ENCODE results near the gene PRKN. TPM values are rescaled to one million over a fixed set of nuclear protein-coding genes. Genes with fewer than 3 reads are reported as not detected.

PRKN gene
- total and polyA plus RNA-seq, 2 donors (not counting 1 experiment from before 2014, with no cell fraction given): 0.43 to 4.6 TPM

DNA sequence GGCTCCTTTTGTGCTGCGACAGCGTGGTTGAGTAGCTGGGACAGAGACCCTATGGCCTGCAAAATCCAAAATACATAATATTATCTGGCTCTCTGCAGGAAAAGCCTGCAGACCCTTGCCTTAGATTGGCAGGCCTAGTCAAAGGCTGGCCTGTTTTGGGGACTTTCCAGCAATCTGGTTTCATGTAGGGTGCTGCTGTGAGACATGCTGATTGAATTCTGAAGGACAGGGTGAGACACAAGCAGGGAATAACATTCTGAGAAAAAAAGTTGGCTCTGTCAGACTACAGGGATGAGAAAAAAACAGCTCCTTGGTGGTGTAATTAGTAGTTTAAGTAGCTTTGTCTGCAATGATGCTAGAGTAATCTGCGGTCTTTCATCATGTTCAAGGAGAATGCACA is 1051.0 kb downstream of the PRKN start:
- H3K4me2 ChIP-seq (ENCODE audit: extremely low read depth, insufficient read depth, low read length): no peak overlapping the region
- no peaks in the 10 kb centered on the region for H3K9me3 ChIP-seq (ENCODE audit: control insufficient read depth, insufficient read depth, low read depth, low read length)
- H3K4me1 ChIP-seq (ENCODE audit: control insufficient read depth, extremely low read depth, insufficient read depth, low read length): no peaks in the 10 kb centered on the region
- no peaks in the 10 kb centered on the region for H3K27me3 ChIP-seq (ENCODE audit: control insufficient read depth, insufficient read depth, low read length)
- no peak overlapping the region for H3K4me3 ChIP-seq (replicated peaks in 1 of 4; ENCODE audit: control extremely low read depth in 1 of 4, insufficient read depth in 1 of 4, low read depth in 3 of 4, low read length in 4 of 4)
- TF ChIP-seq EZH2 (IDR thresholded peaks at IDR 0.05; ENCODE audit: low read length, missing control alignments): no peak
- TF ChIP-seq, protein P1, sequence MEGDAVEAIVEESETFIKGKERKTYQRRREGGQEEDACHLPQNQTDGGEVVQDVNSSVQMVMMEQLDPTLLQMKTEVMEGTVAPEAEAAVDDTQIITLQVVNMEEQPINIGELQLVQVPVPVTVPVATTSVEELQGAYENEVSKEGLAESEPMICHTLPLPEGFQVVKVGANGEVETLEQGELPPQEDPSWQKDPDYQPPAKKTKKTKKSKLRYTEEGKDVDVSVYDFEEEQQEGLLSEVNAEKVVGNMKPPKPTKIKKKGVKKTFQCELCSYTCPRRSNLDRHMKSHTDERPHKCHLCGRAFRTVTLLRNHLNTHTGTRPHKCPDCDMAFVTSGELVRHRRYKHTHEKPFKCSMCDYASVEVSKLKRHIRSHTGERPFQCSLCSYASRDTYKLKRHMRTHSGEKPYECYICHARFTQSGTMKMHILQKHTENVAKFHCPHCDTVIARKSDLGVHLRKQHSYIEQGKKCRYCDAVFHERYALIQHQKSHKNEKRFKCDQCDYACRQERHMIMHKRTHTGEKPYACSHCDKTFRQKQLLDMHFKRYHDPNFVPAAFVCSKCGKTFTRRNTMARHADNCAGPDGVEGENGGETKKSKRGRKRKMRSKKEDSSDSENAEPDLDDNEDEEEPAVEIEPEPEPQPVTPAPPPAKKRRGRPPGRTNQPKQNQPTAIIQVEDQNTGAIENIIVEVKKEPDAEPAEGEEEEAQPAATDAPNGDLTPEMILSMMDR (conservative IDR thresholded peaks at IDR 0.05 in 1 of 2, IDR thresholded peaks at IDR 0.05 in 1 of 2; ENCODE audit: low read depth in 1 of 2, low read length in 2 of 2): no peak
- no peaks in the 10 kb centered on the region for H3K36me3 ChIP-seq (ENCODE audit: control insufficient read depth, insufficient read depth, low read length)
- H3K27ac ChIP-seq (ENCODE audit: insufficient read depth, low read length): no peak overlapping the region
- H3K79me2 ChIP-seq (ENCODE audit: control insufficient read depth, insufficient read depth, low read length): no peaks in the 10 kb centered on the region
- no peaks in the 10 kb centered on the region for H4K20me1 ChIP-seq (ENCODE audit: control insufficient read depth, extremely low read depth, insufficient read depth, low read length)
- no peak overlapping the region for H3K9ac ChIP-seq (ENCODE audit: insufficient read depth, low read length)
- no peak overlapping the region for H2AFZ ChIP-seq (ENCODE audit: low read length)
- no peak for DNase-seq (ENCODE audit: low read depth in 2 of 2)

DNA sequence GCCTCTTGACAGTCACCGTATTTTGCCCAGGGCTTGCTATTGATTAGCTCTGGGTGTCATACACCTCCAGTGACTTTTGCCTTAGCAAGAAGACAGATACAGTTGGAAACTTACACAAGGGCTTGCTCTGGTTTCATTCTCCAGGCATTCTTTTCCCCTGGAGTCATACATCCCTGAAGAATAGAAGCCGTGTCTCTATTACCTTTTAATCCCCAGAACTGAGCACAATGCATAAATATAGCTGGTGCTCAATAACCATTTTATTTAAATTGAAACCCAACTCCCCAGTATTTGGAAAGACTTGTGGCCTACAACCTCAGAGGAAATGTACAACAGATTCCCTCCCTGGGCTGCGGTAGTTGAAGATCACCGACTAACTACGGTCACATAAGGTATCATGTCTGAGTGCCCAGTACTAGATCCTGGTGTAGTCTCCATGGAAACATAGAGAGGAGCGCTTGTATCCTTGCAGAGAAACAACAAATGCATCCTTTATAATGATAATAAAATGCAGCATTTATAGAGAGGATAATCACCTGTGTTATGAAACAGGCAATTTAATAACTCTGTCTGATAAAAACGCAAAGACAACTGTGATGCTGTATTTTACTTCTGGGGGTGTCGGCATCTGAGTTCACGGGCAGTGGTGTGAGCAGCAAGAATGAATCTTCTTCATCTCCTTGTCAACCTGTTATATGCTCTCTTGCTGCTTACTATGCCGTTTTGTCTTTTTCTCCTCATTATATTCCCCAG is 1052.5 kb downstream of the PRKN start:
- no peak overlapping the region for H2AFZ ChIP-seq (ENCODE audit: low read length)
- no peak overlapping the region for H3K9ac ChIP-seq (ENCODE audit: insufficient read depth, low read length)
- H3K27me3 ChIP-seq (ENCODE audit: control insufficient read depth, insufficient read depth, low read length): no peaks in the 10 kb centered on the region
- H3K4me1 ChIP-seq (ENCODE audit: control insufficient read depth, extremely low read depth, insufficient read depth, low read length): no peaks in the 10 kb centered on the region
- H3K4me3 ChIP-seq (replicated peaks in 1 of 4; ENCODE audit: control extremely low read depth in 1 of 4, insufficient read depth in 1 of 4, low read depth in 3 of 4, low read length in 4 of 4): no peak overlapping the region
- TF ChIP-seq EZH2 (IDR thresholded peaks at IDR 0.05; ENCODE audit: low read length, missing control alignments): no peak
- TF ChIP-seq, protein P1 (conservative IDR thresholded peaks at IDR 0.05 in 1 of 2, IDR thresholded peaks at IDR 0.05 in 1 of 2; ENCODE audit: low read depth in 1 of 2, low read length in 2 of 2): no peak
- H3K79me2 ChIP-seq (ENCODE audit: control insufficient read depth, insufficient read depth, low read length): no peaks in the 10 kb centered on the region
- H3K9me3 ChIP-seq (ENCODE audit: control insufficient read depth, insufficient read depth, low read depth, low read length): no peaks in the 10 kb centered on the region
- H3K4me2 ChIP-seq (ENCODE audit: extremely low read depth, insufficient read depth, low read length): no peak overlapping the region
- no peaks in the 10 kb centered on the region for H4K20me1 ChIP-seq (ENCODE audit: control insufficient read depth, extremely low read depth, insufficient read depth, low read length)
- no peak overlapping the region for H3K27ac ChIP-seq (ENCODE audit: insufficient read depth, low read length)
- no peak for DNase-seq (ENCODE audit: low read depth in 2 of 2)
- no peaks in the 10 kb centered on the region for H3K36me3 ChIP-seq (ENCODE audit: control insufficient read depth, insufficient read depth, low read length)

DNA sequence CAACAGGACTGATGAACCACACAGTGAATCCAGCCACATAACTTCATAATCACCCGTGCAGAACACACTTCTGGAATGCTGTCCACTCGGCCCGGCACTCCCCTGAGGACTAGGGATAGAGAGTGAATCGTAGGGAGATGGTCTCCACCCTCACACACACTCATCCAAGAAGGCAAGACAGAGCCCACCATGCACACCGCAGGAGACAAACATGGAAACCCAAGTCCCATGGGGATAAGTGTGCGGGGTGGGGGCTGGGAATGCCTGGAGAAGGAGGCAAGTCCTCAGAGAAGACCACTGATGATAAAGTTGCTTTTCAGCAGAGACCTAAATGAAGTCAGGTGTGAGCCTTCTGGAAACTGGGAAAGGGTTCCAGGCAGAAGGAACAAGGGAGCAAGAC is 1054.5 kb downstream of the PRKN start:
- no peak for TF ChIP-seq EZH2 (IDR thresholded peaks at IDR 0.05; ENCODE audit: low read length, missing control alignments)
- TF ChIP-seq, protein P1 (conservative IDR thresholded peaks at IDR 0.05 in 1 of 2, IDR thresholded peaks at IDR 0.05 in 1 of 2; ENCODE audit: low read depth in 1 of 2, low read length in 2 of 2): no peak
- DNase-seq (ENCODE audit: low read depth in 2 of 2): no peak
- no peak overlapping the region for H3K9ac ChIP-seq (ENCODE audit: insufficient read depth, low read length)
- no peaks in the 10 kb centered on the region for H3K79me2 ChIP-seq (ENCODE audit: control insufficient read depth, insufficient read depth, low read length)
- no peak overlapping the region for H3K4me2 ChIP-seq (ENCODE audit: extremely low read depth, insufficient read depth, low read length)
- no peaks in the 10 kb centered on the region for H4K20me1 ChIP-seq (ENCODE audit: control insufficient read depth, extremely low read depth, insufficient read depth, low read length)
- H3K27me3 ChIP-seq (ENCODE audit: control insufficient read depth, insufficient read depth, low read length): no peaks in the 10 kb centered on the region
- H3K27ac ChIP-seq (ENCODE audit: insufficient read depth, low read length): no peak overlapping the region
- H3K4me1 ChIP-seq (ENCODE audit: control insufficient read depth, extremely low read depth, insufficient read depth, low read length): no peaks in the 10 kb centered on the region
- H3K9me3 ChIP-seq (ENCODE audit: control insufficient read depth, insufficient read depth, low read depth, low read length): no peaks in the 10 kb centered on the region
- H2AFZ ChIP-seq (ENCODE audit: low read length): no peak overlapping the region
- no peaks in the 10 kb centered on the region for H3K36me3 ChIP-seq (ENCODE audit: control insufficient read depth, insufficient read depth, low read length)
- H3K4me3 ChIP-seq (replicated peaks in 1 of 4; ENCODE audit: control extremely low read depth in 1 of 4, insufficient read depth in 1 of 4, low read depth in 3 of 4, low read length in 4 of 4): no peak overlapping the region

All from fibroblast of lung (primary cell).